Fibroblast of skin of back (primary cell): ENCODE data around the gene ZPLD1. TPM values are rescaled to one million over a fixed set of nuclear protein-coding genes. Genes with fewer than 3 reads are reported as not detected.

Experiments used
- DNase-seq: peaks from one replicate; pipeline ENCODE4 v3.0.0-alpha.2; 2013
- polyA plus RNA-seq, 2 experiments: library from polyadenylated mRNA; unstranded; fragments of 120-200 nt; gene quantifications; one replicate each; pipeline ENCODE4 v1.2.1, GENCODE V29; 2013; ENCODE audit not compliant: insufficient read length in 2 of 2

ZPLD1 gene
- 0.05 TPM for polyA plus RNA-seq (2013, experiment 1 of 2; ENCODE audit: insufficient read length)
- polyA plus RNA-seq (2013, experiment 2 of 2; ENCODE audit: insufficient read length): not detected

- DNase-seq: no peak
These were observed at the start of gene ZPLD1 for GRCh38 chr3:102434715-102435114. ZPLD1 (plus strand) TSS chr3:102435015; CDS start chr3:102438488, 3,473 bp downstream.

GRCh38 chr3:102390171-102390864 lies 44.5 kb upstream of the ZPLD1 start:
- no peak for DNase-seq

GRCh38 chr3:102390916-102391315 lies 43.9 kb upstream of the ZPLD1 start:
- DNase-seq: no peak

DNA sequence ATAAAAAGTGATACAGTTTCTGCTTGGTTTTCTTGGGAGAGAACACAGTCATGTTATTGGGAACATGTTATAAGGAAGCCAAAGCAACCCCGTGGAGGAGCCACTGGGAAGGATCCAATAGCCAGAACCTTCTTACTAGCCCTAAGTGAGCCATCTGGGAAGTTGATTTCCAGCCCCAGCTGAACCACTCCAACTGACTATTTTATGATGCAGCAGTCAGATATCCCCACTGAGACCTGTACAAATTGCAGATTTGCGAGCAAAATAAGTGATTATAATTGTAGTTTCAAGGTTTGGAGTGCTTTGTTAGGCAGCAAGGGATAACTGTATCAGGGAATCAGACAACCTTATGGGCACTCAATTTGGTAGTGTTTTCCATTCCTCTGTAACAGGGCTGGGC lies 43.3 kb upstream of the ZPLD1 start:
- DNase-seq: no peak

DNA sequence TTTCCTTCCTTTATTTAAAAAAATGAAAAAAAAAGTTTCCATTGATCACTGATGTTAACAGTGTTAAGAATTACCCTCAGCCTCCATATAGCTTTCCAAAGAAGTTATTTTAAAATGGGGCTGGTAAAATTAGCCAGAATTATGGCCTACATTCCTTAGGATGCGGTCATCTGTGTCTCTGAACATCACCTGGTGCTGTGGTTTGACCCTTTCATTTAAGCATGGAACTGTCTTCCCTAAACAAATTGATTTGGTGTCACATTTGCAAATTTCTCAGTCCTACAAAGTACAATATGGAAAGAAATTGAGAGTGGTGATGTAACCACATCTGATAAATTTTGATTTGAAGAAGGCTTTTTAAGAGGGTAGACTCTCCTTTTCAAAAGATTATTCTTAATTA lies 40.3 kb upstream of the ZPLD1 start:
- DNase-seq: no peak

- no peak for DNase-seq
These were observed 36.6 kb upstream of the ZPLD1 start for GRCh38 chr3:102398176-102398575.

GRCh38 chr3:102398666-102399065 lies 36.1 kb upstream of the ZPLD1 start:
- DNase-seq: no peak

DNA sequence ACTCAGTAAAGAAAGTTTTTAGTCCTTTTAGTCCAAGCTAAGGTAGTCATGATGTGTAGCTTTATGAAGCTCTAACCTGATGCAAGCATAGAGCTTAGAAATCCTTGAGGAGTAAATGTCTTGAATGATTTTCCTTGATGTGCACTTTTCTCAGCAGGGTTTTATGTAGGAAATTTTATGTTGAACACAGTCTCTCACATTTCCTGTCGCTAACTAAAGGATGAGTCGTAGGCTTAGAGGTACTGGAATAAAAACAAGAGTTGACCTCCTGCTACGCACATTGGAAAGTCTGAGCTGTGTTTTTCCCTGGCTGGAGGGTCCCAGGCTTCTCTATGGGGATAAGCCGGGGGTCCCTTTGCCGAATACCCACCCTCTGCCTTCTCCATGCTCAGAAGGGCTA lies 34.7 kb upstream of the ZPLD1 start:
- DNase-seq: peak; percentile 57

GRCh38 chr3:102400766-102401165 lies 34.0 kb upstream of the ZPLD1 start:
- peak; percentile 39 for DNase-seq

- DNase-seq: no peak
These were observed 24.2 kb upstream of the ZPLD1 start for GRCh38 chr3:102410616-102411015.

DNA sequence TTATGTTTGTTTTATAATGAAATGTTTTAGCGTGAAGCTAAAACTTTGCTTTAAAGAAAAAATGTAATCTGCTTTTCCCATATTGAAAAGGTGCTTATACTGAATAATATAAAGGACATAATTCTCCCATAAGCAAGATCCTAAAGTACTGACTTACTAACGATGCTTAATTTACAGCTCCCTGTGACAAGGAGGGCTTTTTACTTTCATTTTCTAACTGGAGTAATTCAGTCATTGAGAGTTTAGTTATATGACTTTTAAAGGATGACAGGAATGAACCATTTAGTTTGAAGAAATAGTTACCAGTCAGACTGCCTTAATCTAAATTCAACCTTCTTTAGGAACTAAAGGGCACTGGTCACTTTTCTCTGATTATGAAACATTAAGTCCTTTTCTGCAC lies 19.3 kb upstream of the ZPLD1 start:
- DNase-seq: no peak

DNA sequence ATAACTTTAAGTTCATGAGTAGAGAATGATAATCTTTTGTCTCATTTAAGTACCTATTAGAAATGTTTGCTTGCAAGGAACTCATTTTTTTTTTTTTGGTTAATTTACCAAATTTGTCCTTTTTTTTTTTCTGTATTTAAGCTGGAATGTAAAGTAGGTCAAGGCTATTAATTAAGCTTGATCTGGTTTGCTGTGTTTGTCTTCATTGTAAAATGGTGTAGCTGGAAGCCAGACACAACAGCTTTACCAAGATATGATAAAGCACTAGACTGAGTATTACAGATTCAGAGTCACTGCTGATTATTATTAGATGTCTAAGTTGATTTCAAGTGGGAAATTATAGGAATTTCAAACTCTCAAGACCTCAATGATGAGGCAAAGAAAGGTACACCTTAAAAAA lies 15.0 kb upstream of the ZPLD1 start:
- DNase-seq: no peak

DNA sequence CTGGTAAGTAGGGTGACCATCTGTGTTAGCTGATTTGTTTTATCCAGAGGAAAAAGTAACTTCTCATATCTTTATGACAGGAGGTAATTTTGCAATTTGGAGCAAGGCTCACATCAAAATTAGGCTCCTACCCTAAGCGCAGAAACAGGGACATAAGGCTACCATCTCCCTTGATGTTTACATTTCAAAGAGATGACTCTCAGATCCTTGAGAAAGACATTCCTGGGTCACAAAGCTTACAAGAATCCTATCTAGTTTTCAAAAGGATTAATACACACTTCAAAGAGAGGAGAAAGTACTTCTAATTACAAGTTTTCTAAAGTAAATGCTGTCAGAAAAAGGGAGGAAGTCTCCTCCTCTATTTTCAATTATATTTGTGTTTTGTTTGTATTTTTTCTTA lies 7.0 kb downstream of the ZPLD1 start:
- DNase-seq: no peak

GRCh38 chr3:102443021-102443420 lies 8.2 kb downstream of the ZPLD1 start:
- no peak for DNase-seq

DNA sequence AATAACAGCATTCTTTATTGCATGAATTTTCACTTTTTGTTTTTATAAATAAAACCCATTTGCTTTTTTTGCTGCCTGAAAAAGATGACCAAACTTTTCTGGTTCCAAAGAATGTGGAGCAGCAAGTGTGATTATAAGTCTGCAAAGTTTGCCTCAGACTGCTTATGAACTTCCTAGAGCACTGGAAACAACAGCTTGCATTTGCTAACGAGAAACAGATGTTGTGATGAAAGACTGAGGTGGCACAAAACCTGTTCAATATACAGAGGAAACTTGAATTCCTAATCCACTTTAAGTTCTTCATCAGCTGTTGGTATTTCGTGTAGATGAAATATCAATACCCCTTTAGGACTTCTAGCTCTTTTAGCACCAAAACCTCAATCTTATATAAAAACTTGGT lies 9.3 kb downstream of the ZPLD1 start:
- peak; percentile 10 for DNase-seq

DNA sequence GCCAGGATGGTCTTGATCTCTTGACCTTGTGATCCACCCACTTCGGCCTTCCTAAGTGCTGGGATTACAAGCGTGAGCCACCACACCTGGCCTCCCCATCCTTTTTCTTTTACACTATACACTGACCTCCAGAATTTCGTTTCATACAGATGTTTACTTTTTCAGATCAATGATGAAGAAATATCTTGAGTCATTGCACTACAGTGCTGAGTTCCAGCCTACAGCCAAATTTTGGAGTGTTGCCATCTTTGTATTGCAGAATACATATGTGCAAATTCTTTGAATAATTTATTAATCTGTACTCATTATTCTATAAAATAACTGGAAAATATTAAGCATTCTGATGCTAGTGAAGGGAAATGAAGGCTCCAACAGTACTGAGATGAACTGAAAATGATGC lies 12.5 kb downstream of the ZPLD1 start:
- no peak for DNase-seq

DNA sequence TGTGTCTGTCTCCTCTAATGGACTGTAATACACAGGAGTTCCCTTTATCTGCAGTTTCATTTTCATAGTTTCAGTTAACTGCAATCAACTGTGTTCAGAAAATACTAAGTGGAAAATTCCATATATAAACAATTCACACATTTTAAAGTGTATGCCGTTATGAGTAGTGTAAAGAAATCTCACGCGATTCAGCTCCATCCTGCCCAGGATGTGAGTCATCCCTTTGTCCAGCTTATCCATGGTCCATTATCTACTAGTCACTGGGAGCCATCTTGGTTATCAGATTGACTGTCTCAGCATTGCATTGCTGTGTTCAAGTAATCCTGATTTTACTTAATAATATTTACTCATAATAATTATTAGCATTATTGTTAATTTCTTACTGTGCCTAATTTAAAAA lies 14.5 kb downstream of the ZPLD1 start:
- DNase-seq: peak; percentile 22

GRCh38 chr3:102449930-102450329 lies 15.1 kb downstream of the ZPLD1 start:
- DNase-seq: no peak

DNA sequence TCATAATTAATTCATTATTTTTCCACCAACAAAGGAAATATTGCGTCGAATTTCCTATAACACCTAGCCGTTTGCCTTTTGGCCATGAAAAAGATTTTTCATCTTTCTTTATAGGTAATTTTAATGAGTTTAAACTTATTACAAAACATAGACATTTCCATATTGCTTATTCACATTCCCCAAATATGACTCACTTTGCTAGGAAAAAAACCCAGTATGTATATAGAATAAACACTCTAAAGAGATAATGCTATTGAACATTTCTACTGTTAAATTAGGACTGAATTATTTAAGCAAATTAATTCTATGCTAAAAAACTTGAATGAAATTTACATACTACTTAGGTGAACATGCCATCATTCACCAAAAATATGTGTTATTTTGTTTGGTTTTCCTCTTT lies 16.2 kb downstream of the ZPLD1 start:
- no peak for DNase-seq

- DNase-seq: no peak
These were observed 16.7 kb downstream of the ZPLD1 start for GRCh38 chr3:102451543-102451942.

DNA sequence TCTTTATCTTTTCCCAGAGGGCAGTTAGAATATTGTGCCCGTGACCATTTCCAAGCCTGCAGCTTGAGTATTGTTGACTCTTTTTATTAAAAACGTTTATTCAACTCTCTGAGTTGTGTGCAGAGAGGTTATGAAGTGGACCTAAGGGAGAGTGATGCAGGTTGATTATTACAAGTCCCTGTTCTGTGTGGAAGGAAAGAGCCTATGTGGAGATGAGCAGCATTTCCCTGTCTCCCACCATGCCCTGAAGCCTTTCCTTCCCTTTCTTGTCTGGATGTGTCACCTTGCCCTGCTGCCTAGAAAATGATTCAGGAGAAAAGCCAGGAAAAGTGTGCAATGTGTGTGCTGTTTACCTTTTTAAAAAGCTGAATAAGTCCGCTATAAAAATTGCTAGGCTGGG lies 19.4 kb downstream of the ZPLD1 start:
- DNase-seq: no peak

DNA sequence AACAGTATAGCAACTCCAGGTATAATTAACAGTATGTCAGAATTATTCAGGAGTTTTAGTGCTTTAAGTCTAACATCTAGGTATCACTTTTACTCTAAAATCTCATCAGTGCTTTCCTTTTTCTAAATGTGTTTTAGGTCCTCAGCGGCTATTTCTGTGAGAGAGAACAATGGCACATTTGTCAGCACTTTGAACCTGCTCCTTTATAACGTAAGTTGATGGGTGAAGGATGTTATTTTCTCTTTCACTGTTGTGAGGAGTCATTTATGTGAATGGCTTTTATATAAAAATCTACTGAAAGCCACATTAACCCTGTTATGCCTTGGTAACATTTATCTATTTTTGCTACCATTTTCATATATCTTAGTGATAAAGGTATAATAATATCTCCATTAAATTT lies 22.8 kb downstream of the ZPLD1 start:
- no peak for DNase-seq

- no peak for DNase-seq
These were observed 25.8 kb downstream of the ZPLD1 start for GRCh38 chr3:102460579-102460978.

GRCh38 chr3:102464261-102464660 lies 29.4 kb downstream of the ZPLD1 start:
- no peak for DNase-seq

GRCh38 chr3:102466001-102466400 lies 31.2 kb downstream of the ZPLD1 start:
- no peak for DNase-seq
